GM18861 (cell line): Measurements from ENCODE around the gene PRSS38.
"Not testable (repeated sequence)": the region's sequence is repeated elsewhere in the genome, so short reads cannot be mapped to it uniquely, and the experiment has no call there.

Source experiments
- ATAC-seq: cut with Tn5 transposase; IDR thresholded peaks from one replicate; pipeline ENCODE4 v1.9.1; 2021; ENCODE audit not compliant: unreplicated experiment

PRSS38 gene

DNA sequence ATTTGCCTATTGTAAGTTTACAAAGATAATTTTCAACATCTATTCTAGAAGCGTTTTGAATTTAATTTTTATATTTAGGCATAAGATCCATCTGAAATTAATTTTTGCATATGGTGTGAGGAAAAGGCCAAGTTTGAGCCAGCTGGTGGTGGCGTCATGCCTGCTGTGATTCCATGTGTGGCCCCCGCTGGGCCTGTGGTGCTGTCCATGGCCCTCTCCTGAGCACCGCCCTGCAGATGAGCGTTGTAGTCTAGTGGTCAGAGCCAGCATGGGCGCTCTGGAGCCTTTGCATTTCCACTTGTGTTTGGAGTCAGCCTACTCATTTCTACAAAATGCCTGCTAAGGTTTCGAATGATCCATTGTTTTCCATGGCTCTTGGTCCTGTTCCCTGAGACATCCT, 22.7 kb downstream of the PRSS38 start:
- ATAC-seq: no peak

DNA sequence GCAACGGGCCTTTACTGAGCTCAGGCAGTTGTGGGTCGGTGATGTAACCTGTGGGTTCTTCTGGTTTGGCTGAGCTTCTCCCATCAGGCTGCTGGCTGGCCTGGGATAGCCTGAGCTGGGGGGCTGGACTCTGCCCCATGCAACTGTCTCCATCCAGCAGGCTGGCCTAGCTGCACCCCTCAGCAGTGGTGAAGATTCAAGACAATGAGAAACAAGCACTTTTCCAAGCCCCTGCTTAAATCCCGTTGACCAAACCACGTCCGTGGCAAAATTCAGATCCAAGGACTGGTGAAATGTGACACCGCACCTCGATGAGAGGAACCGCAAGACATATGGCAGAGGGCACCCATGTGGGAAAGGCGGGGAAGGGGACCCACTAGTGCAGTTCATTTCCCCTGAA, 25.6 kb downstream of the PRSS38 start:
- ATAC-seq: no peak

DNA sequence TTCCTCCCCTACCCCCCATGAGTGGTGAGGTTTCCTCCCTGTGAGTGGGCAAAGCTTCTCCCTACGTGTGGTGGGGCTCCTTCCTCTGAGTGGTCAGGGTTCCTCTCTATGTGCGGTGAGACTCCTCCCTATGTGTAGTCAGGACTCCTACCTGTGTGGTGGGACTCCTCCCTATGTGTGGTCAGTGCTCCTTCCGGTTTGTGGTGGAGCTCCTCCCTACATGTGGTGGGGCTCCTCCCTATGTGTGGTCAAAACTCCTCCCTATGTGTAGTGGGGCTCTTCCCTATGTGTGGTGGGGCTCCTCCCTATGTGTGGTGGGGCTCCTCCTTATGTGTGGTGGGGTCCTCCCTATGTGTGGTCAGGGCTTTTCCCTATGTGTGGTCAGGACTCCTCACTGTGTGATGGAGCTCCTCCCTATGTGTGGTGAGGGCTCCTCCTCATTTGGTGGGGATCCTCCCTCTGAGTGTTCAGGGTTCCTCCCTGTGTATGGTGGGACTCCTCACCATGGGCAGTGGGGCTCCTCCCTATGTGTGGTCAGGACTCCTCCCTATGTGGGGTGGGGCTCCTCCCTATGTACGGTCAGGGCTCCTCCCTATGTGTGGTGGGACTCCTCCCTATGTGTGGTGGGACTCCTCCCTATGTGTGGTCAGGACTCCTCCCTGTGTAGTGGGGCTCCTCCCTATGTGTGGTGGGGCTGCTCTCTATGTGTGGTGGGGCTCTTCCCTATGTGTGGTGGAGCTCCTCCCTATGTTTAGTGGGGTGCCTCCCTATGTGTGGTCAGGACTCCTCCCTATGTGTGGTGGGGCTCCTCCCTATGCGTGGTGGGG, 29.1 kb downstream of the PRSS38 start:
- ATAC-seq: no peak

DNA sequence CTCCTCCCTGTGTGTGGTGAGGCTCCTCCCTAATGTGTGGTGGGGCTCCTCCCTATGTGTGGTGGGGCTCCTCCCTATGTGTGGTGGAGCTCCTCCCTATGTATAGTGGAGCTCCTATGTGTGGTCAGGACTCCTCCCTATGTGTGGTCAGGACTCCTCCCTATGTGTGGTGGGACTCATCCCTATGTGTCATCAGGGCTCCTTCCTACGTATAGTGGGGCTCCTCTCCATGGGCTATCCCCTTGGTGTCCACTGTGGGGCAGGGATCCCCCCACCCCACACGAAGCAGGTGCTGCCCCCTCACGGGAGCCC, 29.6 kb downstream of the PRSS38 start:
- ATAC-seq: no peak

DNA sequence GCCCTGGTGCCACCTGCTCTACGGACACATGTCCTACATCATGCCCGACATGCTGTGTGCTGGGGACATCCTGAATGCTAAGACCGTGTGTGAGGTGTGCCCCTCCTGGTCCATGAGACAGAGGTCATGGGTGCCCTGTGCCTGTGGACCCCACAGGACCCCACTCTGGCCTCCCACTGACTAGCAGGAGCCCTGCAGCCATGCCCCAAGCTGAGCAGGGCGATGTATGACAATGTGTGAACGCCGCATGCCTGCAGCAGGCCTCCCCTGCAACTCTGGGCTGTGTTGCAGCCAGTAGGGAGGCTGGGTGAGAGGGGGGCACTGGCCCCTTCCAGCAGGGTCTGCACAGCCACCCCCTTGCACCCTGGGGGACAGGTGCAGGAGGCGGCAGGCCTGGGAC, 30.0 kb downstream of the PRSS38 start:
- ATAC-seq: no peak

DNA sequence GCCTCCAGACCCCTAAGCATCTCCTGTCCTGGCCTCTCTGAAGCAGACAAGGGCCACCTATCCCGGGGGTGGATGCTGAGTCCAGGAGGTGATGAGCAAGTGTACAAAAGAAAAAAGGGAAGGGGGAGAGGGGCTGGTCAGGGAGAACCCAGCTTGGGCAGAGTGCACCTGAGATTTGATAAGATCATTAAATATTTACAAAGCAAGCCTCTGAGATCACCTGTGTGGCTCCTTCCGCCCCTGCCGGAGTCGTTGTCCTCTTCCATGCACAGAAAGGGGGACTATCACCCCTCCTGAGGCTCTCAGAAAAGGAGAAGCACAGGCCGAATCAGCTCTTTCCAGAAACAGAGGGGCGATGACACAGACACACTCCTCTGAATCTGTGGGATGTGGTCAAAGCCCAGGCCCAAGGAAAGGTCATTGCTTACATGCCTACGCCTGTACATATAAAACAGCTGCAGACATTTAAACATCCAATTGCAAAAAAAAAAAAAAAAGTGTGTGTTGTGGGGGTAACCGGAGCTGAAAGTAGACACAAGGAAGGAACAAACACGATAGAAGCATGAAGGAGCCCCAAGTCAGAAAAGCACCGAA, 30.9 kb downstream of the PRSS38 start:
- ATAC-seq: no peak

DNA sequence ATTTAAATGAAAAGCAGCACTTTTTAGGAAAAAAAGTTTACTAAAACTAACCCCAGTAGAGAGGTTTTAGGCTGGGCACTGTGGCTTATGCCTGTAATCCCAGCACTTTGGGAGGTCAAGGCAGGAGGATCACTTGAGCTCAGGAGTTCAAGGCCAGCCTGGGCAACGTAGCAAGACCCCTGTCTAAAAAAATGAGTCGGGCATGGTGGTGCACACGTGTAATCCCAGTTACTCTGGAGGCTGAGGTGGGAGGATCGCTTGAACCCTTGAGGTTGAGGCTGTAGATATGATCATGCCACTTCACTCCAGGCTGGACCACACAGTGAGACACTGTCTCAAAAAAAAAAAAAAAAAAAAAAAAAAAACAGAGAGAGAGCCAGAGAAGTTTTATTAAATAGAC, 31.6 kb downstream of the PRSS38 start:
- ATAC-seq: not testable (repeated sequence)

DNA sequence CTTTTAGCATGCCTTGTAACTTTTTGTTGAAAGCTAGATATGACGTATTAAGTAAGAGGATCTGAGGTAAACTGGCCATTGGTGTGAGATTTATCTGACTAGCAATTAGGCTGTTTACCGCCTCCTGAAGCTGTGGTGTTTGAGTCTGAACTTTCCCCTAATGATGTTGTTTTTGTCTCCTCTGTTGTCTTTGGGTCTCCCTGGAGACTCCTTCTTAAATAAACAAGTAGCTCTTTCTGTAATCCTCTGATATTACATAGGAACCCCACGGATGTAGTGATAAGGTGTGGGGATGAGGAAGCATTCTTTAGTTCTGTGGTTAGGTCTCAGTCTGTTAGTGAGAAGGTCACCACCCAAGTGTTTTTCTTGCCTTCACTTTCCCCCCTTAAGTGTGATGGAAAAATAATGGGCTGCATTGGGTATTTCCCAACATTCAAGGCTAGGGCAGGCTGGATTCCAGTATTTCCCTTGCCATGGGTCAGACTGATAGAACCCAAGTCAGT, 33.0 kb downstream of the PRSS38 start:
- ATAC-seq: no peak

DNA sequence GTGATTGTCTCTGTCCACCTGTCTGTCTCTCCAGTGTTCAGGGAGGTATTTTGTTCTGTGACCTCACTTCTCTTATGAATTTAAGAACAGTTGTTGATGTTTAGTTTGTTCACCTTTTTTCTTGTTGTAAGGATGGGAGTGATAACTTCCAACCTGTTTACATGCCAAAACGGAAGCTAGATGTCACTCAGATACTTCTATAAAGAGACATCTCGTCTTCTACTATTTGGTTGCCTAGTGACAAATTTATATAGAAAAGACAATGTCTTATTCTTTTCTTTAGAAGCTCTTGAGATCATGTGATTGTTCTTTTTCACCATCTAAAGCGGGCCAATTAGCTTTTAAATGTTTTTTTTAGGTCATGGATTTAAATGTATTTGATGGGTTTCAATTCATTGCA, 33.8 kb downstream of the PRSS38 start:
- ATAC-seq: no peak

DNA sequence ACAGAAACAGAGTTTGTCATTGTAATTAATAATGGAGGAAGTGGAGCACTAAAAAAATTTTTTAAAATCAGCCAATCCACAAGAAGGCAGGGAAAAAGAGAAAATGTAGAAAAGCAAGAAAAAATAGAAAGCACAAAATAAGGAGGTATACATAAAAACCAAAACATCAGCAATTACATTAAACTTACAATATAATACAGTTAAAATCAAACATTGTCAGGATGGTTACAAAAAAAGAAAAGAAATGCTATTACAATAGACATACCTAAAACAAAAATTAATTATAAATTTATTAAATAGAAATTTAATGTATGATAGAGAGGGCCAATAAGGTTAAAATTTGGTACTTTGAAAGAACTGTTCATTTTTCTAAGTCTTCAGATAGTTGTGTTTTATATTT, 38.7 kb downstream of the PRSS38 start:
- no peak for ATAC-seq

DNA sequence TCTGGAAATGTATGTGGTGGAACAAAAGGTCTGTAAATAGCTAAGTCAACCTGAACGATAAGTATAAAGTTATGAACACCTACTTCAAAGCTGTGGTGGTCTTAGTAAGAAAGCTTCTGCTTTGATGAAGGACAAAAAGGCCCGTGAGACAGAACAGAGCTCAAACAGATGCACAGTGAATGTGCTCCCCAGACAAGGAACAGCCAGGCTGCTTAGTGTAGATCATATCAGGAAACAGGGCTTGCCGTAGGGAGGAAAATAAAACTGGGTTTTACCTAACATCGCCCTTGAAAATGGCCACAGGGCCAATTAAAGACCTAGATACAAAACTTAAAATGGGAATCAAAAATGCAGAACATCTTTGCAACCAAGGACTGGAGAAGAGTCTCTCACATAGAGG, 40.2 kb downstream of the PRSS38 start:
- no peak for ATAC-seq

DNA sequence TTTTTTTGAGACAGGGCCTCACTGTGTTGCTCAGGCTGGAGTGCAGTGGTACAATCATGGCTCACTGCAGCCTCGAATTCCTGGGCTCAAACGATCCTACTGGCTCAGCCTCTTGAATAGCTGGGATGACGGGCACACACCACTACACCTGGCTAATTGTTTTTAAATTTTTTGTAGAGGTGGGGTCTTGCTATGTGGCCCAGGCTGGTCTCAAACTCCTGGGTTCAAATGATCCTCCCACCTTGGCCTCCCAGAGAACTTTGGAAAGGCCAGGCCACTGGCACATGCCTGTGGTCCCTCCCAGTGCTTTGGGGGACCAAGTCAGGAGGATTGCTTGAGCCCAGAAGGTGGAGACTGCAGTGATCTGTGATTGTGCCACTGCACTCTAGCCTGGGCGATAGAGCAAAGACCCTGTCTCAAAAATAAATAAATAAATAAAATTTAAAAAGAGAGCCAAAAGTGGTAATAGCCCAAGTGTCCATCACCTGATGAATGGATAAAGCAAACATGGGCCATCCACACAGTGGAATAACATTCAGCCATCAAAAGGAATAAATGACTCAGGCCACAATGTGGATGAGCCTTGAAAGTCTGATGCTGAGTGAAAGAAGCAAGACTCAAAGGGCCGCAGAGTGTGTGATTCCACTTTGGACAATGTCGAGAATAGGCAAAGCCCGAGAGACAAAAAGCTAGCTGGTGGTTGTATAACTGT, 40.8 kb downstream of the PRSS38 start:
- ATAC-seq: no peak

DNA sequence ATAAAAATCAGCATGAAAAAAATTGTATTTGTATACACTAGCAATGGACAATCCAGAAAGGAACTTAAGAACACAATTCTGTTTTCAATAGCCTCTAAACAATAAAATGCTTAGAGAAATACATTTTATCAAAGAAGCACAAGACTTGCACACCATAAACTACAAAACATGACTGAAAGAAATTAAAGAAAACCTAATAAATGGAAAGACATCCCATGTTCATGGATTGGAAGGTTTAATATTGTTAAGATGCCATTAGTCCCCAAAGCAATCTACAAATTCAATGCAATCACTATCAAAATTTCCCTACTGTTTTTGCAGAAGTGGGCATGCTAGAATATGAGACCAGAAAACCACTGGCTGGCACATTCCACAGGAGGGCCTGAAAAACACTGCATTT, 49.4 kb downstream of the PRSS38 start:
- ATAC-seq: no peak

DNA sequence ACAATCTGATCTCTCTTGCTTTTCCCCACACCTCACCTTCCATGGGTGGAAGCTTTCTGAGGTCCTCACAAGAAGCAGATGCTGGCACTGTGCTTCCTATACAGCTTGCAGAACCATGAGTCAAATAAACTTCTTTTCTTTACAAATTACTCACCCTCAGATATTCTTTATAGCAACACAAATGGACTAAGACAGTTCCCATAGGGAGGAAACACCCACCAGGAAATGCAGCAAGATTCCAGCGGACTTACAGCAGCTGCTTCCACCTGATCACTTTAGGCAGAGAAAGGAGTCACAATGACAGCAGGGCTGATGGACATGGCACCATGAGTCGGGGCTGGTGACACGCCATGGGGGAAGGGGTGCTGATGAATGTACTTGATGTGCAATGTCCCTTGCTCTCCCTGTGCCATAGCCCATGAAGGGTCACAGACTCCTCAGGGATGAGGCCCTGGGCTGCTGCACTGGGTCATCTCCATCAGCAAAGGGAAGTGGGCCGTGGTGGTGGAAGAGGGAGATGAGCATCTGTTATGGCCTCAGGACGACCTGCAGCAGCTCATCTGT, 53.9 kb downstream of the PRSS38 start:
- ATAC-seq: no peak

DNA sequence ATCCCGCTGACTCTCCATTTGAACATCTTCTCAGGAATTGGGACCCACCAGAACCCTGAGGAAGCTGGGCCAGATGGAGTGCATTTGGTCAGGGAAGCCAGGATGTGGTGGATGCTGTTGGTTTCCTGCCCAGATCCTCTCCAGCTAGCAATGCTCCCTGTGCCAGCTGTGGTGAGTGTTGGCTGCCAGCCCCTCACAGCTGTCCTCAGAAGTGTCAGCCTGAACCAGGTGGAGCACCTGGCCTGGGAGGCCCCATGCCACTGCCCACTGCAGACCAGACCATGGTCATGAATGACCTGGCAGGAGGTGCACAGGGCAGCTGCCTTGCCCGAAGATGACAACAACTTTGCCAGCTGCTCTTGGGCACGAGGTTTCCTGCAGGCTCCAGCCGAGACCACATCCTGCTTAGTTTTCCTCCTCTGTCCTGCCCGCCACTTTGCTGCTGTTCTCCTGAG, 54.4 kb downstream of the PRSS38 start:
- ATAC-seq: no peak

DNA sequence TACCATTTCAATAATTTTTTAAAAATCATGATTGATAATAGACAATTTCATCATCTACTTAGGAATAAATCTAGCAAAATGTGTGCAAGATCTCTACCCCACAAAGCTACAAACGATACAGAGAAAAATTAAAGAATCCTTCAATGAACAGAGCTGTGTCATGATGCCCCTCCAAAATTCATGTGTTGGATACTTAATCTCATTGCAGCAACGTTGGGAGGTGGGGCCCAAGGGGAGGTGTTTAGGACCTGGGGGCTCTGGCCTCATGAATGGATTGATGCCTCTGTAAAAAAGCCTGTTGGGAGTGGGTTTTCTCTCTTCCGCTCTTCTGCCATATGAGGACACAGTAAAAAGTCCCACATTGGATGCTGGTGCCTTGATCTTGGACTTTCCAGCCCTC, 54.9 kb downstream of the PRSS38 start:
- ATAC-seq: no peak

DNA sequence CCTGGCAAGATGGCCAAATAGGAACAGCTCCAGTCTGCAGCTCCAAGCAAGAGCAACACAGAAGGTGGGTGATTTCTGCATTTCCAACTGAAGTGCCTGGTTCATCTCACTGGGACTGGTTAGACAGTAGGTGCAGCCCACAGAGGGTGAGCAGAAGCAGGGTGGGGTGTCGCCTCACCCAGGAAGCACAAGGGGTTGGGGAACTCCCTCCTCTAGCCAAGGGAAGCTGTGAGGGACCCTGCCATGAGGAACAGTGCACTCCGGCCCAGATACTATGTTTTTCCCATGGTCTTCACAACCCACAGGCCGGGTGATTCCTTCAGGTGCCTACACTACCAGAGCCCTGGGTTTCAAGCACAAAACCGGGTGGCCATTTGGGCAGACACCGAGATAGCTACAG, 56.4 kb downstream of the PRSS38 start:
- not testable (repeated sequence) for ATAC-seq

DNA sequence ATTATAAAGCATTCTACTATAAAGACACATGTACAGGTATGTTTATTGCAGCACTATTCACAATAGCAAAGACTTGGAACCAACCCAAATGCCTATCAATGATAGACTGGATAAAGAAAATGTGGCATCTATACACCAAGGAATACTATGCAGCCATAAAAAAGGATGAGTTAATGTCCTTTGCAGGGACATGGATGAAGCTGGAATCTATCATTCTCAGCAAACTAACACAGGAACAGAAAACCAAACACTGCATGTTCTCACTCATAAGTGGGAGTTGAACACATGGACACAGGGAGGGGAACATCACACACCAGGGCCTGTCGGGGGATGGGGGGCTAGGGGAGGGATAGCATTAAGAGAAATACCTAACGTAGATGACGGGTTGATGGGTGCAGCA, 62.3 kb downstream of the PRSS38 start:
- not testable (repeated sequence) for ATAC-seq

DNA sequence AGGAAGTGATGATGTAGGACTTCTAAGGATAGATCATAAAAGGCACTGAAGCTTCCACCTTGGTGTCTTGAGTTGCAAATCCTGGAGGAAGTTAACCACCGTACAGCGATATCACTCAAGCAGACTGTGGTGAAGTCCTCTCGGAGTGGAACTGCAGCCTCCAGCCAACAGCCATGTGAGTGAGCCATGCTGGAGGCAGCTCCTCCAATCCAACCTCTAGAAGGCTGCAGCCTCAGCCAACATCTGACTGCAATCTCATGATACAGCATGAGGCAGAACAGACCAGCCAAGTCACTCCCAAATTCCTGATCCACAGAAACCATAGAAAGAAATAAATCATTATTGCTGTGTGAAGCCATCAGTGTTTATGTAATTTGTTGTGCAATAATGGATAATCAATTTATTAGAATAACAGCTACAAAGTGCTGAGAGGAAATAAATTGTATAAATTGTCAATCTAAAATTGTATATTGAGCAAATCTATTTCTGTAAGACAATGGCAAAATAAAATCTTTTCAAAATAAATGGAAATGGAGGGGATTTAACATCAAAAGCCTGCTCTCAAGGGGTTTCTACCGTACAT, 65.0 kb downstream of the PRSS38 start:
- ATAC-seq: no peak

DNA sequence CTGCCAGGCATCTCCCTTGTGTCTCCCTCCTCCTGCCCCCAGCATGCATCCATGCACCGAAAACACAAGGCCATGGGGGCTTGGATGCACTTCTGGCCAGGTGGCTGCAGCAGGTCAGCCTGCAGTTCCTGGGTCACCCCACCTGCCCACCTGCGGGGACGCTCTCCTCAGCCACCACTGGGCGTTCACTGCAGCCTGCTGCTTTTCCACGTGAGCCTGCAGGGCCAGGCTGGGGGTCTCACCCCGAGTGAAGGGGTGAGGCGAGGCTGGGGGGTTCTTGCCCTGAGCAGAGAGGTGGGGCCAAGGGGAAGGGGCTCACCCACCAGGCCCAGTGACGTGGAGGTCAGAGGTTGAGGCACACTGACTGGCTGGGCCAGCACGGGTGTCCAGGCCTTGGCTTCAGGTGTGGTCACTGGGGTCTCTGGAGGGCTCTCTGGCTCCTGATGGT, 67.6 kb downstream of the PRSS38 start:
- ATAC-seq: no peak

DNA sequence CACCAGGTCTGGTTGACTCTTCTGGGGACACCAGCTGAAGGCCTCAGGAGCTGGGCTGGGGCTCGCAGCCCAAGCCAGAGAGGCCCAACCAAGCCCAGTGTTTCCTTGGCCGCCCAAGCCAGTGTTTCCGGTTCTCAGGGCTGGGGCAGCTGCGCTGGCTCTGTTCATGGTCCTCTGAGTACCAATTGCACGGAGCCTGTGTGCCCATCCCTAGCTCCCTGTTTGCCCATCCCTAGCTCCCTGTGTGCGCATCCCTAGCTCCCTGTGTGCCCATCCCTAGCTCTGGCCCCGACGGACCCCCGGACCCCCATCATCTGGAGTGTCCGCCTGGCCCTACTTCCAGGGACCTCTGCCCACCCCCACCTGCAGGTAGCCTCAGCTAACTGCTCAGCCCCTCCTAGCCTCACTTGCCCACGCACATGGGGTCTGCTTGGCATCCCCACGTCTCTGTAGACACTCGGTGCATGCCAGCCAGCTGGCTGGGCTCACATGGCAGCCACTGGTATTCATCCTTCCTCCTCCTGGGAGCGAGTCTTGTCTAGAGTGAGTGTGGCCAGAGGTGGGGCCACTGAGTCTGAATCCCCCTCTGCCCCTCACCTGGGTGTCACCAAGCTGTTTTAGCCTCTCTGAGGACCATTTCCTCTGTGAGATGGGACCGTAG, 68.3 kb downstream of the PRSS38 start:
- no peak for ATAC-seq
